ENCODE measurements around the gene WDR20. TPM values are rescaled to one million over a fixed set of nuclear protein-coding genes. Genes with fewer than 3 reads are reported as not detected.
"Not testable (repeated sequence)": the region's sequence is repeated elsewhere in the genome, so short reads cannot be mapped to it uniquely, and the experiment has no call there.

Gene WDR20
- total RNA-seq, 1 donor from 2014 or later = 17.5 TPM

DNA sequence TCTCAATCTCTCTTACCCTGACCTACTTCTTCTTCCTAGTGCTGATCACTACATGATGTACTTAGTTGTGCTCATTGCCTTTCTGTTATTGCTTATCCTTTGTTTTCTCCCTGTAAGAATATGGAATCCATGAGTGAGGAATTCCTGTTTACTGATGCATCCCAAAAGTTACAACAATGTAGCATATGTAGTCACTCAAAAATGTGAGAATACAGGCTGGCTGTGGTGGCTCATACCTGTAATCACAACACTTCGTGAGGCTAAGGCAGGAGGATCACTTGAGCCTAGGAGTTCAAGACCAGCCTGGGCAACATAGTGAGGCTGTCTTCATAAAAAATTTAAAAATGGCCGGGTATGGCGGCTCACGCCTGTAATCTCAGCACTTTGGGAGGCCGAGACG is 8.0 kb upstream of the WDR20 start:
- DNase-seq (ENCODE audit: low read depth in 2 of 2) = no peak

DNA sequence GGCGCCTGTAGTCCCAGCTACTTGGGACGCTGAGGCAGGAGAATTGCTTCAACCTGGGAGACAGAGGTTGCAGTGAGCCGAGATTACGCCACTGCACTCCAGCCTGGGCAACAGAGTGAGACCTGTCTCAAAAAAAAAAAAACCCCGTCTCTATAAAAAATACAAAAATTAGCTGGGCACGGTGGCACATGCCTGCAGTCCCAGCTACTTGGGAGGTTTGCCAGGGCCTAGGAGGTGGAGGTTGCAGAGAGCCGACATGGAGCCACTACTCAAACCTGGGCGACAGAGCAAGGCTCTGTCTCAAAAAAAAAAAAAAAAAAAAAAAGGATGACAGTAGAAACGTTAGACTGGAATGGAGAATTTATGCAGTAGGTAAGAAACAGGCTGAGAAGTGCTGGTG is 5.7 kb upstream of the WDR20 start:
- not testable (repeated sequence) for DNase-seq (ENCODE audit: low read depth in 2 of 2)

DNA sequence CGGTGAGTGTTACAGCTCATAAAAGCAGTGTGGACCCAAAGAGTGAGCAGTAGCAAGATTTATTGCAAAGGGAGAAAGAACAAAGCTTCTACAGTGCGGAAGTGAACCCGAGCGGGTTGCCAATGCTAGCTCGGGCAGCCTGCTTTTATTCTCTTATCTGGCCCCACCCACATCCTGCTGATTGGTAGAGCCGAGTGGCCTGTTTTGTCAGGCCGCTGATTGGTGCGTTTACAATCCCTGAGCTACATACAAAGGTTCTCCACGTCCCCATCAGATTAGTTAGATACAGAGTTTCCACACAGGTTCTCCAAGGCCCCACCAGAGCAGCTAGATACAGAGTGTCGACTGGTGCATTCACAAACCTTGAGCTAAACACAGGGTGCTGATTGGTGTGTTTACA is 5.0 kb upstream of the WDR20 start:
- DNase-seq (ENCODE audit: low read depth in 2 of 2) = not testable (repeated sequence)

DNA sequence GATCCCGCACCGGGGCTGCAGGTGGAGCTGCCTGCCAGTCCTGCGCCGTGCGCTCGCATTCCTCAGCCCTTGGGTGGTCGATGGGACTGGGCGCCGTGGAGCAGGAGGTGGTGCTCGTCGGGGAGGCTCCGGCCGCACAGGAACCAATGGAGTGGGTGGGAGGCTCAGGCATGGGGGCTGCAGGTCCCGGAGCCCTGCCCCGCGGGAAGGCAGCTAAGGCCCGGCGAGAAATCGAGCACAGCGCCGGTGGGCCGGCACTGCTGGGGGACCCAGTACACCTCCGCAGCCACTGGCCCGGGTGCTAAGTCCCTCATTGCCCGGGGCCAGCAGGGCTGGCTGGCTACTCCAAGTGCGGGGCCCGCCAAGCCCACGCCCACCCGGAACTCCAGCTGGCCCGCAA is 4.2 kb upstream of the WDR20 start:
- DNase-seq (ENCODE audit: low read depth in 2 of 2) = not testable (repeated sequence)

DNA sequence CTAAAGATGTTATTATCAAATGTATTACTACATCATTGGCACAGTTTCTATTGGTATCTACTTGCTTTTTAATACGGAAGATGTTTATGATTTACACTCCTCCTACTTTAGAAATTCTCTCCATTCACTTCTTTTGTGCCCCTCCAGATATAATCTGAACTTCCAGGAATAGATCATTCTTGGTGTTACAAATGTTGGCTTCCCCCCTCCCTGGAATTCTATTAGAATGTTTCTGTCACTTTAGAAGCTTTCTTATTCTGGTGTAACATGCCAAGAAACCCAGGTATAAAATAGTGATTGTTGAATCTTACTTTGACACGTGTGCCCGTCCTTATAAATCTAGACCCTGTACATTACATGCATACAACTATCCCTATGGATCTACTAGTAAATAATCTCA is 1.2 kb upstream of the WDR20 start:
- no peak for DNase-seq (ENCODE audit: low read depth in 2 of 2)

DNA sequence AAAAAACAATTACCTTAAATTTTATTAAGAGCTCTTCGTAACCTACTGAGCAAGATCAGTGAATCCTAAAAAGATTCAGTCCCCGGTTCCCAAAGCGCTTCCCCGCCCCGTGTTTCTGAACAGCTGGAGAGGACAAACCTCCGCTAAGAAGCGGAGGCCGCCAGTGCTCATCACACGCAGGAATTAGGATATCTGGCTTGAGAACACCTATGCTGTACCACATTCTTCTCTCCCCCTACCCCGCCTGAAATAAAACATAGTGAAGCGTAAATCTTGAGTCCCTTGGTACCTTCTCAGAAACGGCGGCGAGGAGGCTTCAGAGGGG is 774 bp upstream of the WDR20 start:
- peak in 1 of 2 donors; percentile 24 for DNase-seq (ENCODE audit: low read depth in 2 of 2)

DNA sequence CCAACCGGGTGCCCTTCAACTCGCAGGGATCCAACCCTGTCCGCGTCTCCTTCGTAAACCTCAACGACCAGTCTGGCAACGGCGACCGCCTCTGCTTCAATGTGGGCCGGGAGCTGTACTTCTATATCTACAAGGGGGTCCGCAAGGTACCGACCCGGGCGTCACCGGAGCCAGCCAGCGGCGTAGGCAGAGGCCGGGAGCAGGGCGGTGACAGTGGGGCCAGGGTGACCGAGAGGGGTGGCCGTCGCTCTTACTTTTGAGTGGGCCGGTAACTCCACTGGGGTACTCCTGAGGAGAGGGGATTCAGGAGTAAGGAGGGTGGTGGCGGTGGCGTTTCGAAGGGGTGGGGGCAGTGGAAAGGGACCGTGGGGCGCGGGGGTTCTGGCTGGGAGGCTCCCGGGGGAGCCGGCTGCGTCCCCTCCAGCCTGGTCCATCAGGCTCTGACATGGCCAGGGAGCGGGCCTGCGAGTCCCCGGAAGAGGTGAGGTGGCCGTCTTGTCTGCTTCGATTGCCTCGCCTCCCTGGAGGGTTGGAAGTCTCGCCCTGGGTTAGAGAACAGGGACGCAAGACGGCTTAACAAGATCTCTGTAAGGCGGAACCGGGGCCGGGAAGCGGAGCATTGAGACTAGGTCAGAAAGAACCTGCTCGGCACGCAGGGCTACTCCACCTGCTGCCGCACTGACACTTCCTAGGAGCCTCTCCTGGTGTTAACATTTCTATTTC is 491 bp downstream of the WDR20 start:
- DNase-seq (ENCODE audit: low read depth in 2 of 2) = peak; percentile 17 to 37

DNA sequence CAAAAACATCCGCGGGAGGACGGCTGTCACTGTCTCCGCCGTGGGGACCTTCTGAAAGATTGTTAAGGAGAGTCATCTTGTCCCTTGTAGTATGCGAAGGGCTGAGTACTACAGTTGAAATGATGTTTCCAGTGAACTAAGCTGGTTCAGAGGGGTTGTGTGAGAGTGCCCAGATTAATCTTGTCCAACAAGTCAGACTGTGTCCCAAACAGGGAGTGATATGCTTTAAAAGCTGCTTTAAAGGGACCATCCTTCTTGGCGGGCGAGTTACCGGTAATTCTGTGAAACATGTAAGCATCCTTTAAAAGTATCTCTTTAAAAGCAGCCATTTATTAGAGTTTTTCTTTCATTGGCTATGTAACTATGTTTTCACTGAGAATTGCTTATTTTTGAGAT is 1.1 kb downstream of the WDR20 start:
- DNase-seq (ENCODE audit: low read depth in 2 of 2) = no peak

DNA sequence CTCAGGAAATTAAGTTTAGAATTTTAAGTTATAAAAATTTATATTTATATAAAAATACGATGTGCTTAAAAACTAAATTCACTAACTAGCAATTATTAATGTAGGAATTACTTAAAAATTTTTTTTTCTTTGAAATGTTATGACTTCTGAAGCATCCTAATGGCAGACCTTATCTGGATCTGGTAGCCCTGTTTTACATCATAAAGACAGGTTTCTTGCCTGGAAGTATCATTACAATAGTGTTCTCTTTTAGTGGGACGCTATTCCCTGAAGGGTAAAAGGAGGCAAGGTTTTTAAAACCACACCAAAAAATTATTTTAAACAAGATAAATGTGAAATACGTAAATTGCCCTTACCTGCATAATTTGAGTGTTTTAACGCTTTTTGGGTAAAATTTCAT is 2.1 kb downstream of the WDR20 start:
- DNase-seq (ENCODE audit: low read depth in 2 of 2) = no peak

DNA sequence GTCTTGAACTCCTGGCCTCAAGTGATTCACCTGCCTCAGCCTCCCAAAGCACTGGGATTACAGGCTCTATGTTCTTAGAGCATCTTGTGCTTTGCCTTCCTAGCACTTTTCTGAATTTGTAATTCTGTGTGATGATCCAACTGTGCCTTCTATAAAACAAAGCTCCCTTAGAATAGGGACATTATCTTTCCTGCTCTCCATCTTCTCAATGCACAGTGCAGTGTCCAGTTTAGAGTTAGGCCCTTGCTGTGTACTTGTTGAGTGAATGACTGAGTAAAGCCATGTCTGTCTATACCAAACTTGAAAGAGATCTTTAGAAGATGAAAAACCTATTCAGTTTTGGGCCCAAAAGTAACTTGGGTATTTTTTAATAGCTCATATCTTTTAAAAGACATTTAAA is 5.2 kb downstream of the WDR20 start:
- no peak for DNase-seq (ENCODE audit: low read depth in 2 of 2)

DNA sequence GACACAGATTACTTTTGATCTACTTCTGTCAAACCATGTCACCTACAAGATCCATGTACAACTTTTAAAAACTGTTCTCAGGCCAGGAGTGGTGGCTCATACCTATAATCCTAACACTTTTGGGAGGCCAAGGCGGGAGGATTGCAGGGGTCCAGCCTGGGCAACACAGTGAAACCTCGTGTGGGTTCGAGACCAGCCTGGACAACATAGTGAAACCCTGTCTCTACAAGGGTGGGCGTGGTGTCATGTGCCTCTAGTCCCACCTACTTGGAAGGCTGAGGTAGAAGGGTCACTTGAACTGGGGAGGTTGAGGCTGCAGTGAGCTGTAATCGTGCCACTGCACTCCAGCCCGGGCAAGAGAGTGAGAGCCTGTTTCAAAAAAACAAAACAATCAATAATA is 5.7 kb downstream of the WDR20 start:
- no peak for DNase-seq (ENCODE audit: low read depth in 2 of 2)

DNA sequence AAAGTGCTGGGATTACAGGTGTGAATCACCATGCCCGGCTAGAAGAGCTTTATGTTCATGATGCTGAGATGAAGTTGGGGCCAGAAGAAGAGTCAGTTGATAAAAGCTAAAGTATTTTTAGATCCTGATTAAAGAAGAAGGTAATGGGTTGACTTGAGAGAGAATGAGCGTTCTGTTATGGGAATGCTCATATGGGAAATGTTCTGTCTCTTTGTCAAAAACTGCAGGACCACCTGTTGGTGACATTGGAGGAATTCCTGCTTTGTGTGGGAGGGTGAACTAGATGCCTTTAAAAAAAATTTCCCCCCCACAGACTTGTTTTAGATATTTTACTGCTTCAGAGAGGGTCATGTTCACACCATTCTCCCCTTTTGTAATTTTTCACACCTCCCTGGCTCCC is 6.7 kb downstream of the WDR20 start:
- no peak for DNase-seq (ENCODE audit: low read depth in 2 of 2)

DNA sequence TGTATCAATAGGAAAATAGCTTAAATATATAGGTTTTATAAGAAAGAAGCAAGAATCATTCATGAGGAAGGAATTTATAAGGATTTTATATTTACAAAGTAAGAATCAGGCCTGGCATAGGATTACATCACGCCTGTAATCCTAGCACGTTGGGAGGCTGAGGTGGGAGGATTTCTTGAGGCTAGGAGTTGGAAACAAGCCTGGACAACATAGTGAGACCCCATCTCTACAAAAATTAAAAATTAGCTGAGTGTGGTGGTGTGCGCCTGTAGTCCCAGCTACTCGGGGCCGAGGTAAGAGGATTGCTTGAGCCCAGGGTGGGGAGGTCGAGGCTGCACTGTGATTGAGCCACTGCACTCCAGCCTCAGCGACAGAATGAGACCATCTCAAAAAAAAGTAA is 10.4 kb downstream of the WDR20 start:
- DNase-seq (ENCODE audit: low read depth in 2 of 2) = no peak

DNA sequence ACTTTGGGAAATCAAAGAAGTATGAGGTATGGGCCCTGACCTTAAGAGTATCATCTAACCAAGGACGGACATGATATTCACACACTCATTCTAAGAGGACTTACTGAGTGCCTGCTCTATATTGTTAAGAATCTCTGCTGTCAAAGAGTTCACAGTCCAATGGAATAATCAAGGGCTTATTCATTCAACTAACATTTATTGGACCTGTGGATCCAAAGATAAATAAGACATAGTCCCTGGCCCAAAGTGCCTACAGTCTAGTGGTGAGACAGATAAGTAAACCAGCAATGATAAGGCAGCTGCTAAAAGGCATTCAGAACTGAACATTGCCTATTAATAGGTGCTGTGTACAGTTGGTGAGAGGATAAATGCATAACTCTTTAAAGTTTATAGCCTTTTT is 11.0 kb downstream of the WDR20 start:
- no peak for DNase-seq (ENCODE audit: low read depth in 2 of 2)

DNA sequence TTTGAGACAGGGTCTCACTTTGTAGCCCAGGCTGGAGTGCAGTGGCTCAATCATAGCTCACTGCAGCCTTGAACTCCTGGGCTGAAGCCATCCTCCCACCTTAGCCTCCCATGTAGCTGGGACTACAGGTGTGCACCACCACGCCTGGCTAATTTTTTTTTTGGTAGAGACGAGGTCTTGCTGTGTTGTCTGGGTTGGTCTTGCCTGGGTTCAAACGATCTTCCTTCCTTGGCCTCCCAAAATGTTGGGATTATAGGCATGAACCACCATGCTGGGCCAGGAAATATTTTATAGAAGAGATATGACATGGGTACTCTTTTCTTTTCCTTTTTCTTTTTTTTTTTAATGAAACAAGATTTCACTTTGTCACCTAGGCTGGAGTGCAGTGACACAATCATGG is 11.7 kb downstream of the WDR20 start:
- DNase-seq (ENCODE audit: low read depth in 2 of 2) = not testable (repeated sequence)

DNA sequence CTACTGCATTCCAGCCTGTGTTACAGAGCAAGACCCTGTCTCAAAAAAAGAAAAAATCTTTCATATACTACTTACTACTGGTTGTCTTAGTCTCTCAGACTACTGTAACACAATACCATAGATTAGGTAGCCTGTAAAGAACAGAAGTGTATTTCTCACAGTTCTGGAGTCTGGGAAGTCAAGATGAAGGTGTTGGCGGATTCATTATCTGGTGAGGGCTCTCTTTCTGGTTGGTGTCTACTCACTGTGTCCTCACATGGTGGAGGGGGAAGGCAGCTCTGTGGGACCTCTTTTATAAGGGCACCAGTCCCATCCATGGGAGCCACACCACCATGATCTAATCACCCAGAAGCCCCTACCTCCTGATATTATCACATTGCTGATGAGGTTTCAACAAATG is 14.4 kb downstream of the WDR20 start:
- no peak for DNase-seq (ENCODE audit: low read depth in 2 of 2)

DNA sequence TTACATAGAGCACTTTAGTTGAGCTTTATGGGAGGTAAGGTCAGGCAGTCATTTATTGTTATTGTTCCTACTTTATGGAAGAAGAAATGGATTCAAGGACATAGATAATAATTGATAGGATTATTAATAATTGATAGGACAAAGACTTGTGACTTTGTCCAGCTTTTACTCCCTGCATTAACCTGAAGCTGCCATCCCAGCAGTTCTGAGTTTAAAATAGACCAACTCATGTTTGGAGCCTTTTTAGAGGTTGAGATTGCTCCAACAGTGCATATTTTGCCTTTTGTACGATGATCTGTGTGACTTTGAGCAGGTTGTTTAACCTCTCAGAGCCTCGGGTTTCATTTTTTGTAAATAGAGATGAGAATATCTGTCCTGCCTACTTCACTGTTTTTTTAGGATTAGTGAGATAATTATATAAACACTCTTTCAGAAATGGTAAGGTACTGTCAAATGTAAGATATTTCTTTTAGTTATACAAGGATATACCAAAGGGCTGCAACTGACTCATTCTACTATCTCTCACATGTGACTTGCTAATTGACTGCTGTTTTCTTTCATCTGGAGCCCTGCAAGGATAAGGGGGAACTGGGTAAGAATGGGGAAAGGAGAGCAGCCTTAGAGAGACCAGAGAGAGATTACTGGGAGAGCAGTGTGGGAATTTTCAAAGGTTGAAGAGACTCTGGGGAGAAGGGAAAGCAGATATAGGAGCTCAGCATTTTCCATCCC is 15.3 kb downstream of the WDR20 start:
- DNase-seq (ENCODE audit: low read depth in 2 of 2) = no peak

DNA sequence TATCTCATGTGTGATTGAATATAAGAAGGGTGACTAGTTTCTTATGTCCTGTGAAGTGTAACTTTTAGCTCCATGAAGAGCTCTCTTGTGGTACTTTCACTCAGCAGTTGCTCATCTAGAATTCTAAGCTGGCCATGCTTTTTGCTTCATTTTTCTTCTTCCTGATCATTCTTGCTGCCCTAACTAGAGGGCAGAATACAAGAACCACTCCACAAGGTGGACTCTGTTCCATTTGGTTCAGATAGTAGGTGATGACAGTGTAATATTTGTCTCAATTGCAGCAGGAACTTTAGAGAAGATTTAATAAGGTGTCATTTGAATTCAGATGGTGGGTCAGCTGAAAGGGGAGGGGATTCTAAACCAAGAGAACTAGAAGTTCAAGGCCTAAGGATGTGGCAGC is 17.6 kb downstream of the WDR20 start:
- no peak for DNase-seq (ENCODE audit: low read depth in 2 of 2)

DNA sequence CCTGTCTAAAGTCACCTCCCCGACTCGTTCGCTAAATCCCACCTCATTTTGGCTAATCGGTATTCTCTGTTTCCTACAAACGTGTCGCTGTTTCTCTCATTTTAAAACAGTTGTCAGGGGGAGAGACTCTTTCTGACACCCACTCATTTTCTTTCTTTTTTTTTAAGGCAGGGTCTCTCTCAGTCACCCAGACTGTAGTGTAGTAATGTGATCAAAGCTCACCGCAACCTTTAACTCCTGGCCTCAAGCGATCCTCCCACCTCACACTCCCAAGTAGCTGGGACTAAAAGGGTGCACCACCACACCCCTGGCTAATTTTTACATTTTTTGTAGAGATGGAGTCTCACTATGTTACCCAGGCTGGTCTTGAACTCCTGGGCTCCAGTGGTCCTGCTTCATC is 19.1 kb downstream of the WDR20 start:
- DNase-seq (ENCODE audit: low read depth in 2 of 2) = no peak

DNA sequence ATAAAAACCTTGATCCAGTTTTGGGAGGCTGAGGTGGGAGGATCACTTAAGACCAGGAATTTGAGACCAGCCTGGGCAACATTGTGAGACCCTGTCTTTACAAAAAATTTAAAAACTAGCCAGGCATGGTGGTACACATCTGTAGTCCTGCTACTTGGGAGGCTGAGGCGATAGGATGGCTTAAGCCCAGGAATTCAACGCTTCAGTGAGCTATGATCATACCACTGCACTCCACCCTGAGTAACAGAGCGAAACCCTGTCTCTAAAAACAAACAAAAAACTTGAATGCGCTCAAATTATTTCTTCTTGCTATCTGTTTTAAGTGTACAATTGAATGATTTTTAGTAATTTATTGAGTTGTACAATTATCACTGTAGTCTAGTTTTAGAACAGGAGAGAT is 20.1 kb downstream of the WDR20 start:
- no peak for DNase-seq (ENCODE audit: low read depth in 2 of 2)

DNA sequence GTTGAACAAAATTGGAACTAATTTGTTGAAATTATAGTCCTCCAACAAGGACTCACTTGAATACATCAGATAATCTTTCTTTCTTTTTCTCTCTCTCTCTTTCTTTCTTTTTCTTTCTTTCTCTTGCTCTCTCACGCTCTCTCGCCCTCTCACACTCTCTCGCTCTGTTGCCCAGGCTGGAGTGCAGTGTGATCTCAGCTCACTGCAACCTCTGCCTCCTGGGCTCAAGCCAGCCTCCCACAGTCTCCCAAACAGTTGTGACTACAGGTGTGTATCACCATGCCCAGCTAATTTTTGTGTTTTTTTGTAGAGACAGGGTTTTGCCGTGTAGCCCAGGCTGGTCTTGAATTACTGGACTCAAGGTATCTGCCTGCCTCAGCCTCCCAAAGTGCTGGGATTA is 22.8 kb downstream of the WDR20 start:
- DNase-seq (ENCODE audit: low read depth in 2 of 2) = no peak

DNA sequence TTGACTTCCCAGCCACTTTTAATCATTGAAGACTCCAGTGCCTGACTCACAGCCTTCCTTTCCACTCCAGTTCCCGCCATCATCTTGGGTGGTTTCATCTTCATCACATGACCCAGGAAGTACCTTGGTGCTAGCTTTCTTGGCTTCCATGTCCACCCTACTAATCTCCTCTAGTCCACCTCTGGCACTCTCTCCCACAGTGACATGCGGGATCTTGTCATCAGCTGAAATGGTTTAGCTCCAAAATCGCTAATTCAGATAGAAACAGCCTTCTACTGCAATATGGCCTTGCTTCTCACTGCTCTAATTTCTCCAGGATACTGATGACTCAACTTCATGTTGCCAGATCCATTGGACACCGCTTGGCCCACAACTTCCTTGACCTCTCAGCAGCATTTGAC is 24.5 kb downstream of the WDR20 start:
- peak; percentile 17 to 60 for DNase-seq (ENCODE audit: low read depth in 2 of 2)

DNA sequence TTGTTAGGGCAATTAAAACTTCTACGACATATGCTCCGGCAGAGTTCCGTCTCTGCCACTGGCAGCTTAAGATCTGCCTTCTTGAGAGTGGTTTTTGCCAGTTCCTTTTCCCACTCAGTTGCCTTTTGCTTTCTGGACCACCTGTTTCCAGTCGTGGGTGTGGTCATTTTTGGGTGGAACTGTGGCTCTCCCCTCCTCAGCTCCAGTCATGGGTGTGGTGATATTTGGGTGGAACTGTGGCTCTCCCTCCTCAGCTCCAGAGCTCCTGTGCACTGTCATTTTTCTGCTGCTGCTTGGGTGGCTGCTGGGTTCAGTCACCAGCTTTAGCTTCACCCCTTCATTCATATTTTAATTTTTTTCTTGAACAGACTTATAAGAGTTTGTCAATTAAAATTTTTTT is 25.3 kb downstream of the WDR20 start:
- no peak for DNase-seq (ENCODE audit: low read depth in 2 of 2)

DNA sequence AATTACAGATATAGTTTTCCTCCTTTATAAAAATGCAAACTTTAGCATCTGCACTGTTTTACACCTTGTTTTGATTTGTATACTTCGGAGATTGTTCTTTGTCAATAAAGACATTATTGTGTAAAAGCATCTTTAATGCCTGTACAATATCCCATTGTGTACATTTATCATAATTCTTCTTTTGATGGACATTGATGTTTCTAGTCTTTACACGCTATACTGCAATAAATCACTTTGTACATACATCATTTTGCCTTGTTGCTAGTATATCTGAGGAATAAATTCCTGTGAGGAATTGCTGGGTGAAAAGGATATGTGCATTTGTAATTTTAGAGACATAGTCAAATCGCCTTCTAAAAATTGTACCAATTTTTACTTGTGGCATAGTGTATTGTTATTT is 30.4 kb downstream of the WDR20 start:
- DNase-seq (ENCODE audit: low read depth in 2 of 2) = no peak
